ENCODE data around the gene RSU1.

Gene RSU1

DNA sequence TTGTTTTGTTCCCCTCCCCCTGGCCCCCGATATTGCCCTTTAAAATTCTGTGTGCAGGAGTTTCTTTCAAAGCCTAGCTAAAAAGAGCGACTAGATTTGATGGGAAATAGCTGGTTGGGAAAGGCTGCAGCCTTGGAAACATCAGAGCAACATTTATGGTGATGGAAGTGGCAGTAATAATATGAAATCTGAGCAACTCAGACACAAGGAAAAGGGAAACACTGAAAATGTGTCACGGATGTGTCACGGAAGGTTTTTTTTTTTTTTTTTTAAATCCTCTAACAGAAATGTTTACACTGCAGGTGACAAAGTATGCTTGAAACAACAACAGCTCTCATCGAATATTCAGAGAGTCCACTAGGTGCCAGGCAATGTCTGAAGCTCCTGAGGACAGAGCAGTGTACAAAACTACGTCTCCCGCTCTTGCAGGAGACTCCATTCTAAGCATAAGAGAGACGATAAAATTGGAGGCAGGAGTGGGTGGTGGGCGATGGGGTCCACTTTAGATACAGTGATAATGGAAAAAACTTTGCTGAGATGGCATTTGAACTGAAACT is 143.0 kb downstream of the RSU1 start:
- no peak for DNase-seq (ENCODE audit: low read depth)

DNA sequence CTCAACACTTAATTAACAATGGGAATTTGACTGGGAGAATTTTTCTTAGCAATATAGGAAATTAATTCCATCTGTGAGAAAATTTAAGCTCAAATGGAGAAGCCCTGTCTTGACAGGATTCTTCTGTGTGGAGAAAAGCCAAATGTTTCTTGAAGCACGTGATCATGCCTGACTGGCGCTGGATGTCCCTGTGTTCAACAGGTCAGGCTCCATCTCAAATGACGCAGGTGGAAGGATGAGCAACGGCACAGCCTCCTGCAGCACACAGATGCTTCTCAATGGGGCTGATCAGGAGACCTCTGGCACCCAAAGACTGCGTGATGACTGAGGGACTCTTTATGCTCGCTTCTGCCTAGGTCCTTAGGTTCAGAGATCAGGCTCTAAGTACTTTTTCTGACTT is 143.8 kb downstream of the RSU1 start:
- no peak for DNase-seq (ENCODE audit: low read depth)

DNA sequence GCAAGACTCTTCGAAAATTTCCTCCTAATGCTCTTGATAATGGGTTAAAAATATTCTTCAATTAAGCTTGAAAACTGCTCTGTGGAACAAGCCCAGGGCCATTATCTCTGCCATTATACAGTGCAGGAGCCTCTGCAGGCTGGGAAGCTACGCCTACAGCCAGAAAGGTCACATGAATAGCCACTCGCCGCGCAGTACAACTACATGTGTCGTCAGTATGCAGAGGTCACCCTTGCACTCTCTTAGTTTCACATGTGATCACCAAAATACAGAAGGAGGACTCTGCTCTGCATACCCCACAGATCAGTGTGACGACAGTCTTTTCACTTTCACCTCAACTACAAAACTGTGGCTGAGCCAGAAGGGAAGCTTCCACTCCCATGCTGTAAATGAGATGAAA is 153.8 kb downstream of the RSU1 start:
- no peak for DNase-seq (ENCODE audit: low read depth)

- DNase-seq (ENCODE audit: low read depth), result no peak
Observed at GRCh38 chr10:16662923-16663322, 154.3 kb downstream of the RSU1 start.

DNA sequence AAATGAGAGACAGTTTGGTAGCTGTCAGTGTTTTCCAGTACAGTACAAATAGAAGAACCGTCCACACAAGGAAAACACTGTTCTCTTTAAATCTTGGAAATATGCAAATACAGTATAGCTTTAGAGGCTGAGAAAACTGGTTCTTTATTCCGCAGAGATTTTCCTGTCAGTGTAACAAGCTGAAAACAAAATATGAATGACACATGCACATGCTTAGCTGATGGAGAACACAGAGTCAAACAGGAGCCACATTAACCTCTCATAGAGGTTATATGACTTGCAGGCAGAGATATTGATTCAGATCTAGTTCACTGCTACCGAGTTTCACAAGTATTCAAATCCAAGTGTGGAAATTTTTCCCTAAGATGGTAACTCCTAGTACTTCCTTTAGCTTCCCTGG is 160.3 kb downstream of the RSU1 start:
- DNase-seq (ENCODE audit: low read depth), result no peak

- no peak for DNase-seq (ENCODE audit: low read depth)
Observed at GRCh38 chr10:16653224-16653623, 164.0 kb downstream of the RSU1 start.

- DNase-seq (ENCODE audit: low read depth), result no peak
Observed at GRCh38 chr10:16652154-16652553, 165.1 kb downstream of the RSU1 start.

- DNase-seq (ENCODE audit: low read depth), result no peak
Observed at GRCh38 chr10:16649757-16650156, 167.5 kb downstream of the RSU1 start.

- DNase-seq (ENCODE audit: low read depth), result no peak
Observed at GRCh38 chr10:16648366-16648765, 168.9 kb downstream of the RSU1 start.

- no peak for DNase-seq (ENCODE audit: low read depth)
Observed at GRCh38 chr10:16646181-16647059, 170.8 kb downstream of the RSU1 start.

DNA sequence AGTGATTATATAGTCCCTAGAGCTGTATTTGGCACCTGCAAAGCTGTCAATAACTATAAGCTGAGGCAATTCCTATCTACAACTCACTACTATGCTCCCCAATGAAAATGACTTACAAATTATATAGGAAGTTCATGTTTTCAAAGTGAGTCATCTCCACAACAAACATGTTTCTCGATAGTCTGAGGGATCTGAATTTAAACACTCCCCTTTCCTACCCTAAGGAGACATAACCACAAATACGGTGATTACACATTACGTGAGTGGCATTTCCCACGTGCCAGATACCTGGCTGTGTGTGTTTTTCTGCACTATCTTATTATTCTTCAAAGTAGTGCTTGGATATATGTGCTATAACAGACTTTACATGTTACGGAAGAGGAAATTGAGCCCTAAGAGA is 173.1 kb downstream of the RSU1 start:
- no peak for DNase-seq (ENCODE audit: low read depth)

DNA sequence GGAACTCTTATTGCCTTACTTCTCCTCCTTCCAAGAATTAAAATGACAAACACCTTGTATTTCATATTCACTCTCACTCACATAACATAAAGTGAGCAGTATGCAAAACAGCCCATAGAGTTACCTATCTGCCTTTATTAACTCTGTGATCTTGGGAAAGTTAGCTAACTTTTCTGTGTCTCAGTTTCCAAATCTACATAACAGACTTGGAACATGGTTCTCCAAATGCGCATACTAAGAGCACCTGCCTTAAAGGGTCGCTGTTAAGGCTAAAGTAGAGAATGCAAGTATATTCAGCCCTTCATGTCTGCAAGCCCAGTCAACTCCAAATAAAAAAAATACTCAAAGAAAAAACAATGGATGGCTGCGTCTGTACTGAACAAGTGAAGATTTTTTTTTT is 173.7 kb downstream of the RSU1 start:
- no peak for DNase-seq (ENCODE audit: low read depth)

GRCh38 chr10:16640153-16640552 is 177.1 kb downstream of the RSU1 start:
- DNase-seq (ENCODE audit: low read depth), result no peak

GRCh38 chr10:16639471-16639870 is 177.8 kb downstream of the RSU1 start:
- no peak for DNase-seq (ENCODE audit: low read depth)

GRCh38 chr10:16632996-16633395 is 184.2 kb downstream of the RSU1 start:
- no peak for DNase-seq (ENCODE audit: low read depth)

DNA sequence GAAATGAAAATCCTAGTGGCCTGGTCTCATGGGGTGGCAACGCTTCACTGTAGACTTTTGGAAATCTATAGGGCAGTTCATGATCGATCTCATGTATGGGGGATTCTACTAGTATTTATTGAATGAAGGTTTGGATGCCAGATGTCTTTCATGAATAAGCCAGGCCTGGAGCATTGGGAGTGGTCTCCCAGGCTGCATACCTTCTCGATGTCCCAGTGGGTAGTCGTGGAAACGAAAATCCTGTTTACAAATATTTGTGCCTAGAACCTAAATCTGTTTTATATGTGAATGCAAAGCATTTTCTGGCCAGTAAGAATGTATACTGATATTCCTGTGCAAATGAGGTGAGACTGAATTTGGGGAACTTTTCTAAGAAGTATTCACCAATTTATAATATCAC is 190.5 kb downstream of the RSU1 start:
- DNase-seq (ENCODE audit: low read depth), result no peak

DNA sequence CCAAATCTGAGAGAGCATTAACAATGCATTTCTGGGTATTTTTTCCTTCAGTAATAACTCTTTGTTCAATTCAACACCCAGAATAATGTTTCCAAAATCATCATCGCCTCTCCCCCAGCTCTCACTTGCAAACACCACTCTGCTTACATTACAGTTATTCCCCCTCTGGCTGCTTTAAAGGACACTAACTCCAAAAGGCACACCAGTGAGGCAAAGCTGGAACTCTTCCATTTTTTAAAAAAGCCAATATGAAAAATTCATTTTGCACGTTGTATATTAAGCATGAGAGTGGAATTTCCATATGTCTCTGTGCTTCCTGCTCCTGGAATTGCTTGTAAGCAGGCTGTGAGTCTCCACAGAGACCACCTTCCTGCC is 204.3 kb downstream of the RSU1 start:
- DNase-seq (ENCODE audit: low read depth), result no peak

DNA sequence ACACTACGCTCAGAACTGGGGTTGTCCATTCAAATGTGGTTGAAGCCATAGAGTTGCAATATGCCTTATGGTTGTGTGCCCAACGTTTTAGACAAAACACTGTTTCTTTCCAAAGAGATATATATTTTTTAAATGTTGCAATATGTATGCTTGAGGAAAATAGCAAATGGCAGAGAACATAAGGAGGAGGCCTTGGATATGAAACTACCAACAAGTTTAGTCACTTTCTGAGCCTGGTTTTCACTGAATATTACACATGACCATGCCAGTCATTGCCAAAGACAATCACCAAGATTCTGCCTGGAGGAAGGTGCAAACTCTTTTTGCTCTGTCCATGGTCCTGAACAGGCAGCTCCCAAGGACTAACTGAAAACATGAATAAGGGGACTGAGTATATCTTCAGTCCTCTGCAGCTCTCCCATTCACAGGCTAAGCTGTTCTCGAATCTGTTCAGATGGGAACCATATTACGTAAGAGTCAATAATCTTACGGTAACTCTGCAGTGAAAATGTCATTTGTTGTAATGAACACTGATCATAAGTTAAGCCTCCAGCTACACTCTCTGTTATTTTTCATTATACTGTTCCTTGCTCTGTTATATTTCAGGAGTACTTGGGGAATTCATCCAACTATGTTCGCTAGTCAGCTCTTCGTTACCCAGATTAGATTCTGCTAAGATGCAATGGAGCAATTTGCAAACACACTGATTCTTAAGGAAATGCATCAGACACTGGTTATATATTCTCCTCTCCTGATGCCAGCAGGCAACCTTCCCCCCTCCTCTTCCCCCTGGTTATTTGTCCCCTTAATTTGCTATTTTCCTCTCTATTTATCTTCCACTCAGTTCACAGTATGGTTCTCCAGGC is 204.9 kb downstream of the RSU1 start:
- no peak for DNase-seq (ENCODE audit: low read depth)

DNA sequence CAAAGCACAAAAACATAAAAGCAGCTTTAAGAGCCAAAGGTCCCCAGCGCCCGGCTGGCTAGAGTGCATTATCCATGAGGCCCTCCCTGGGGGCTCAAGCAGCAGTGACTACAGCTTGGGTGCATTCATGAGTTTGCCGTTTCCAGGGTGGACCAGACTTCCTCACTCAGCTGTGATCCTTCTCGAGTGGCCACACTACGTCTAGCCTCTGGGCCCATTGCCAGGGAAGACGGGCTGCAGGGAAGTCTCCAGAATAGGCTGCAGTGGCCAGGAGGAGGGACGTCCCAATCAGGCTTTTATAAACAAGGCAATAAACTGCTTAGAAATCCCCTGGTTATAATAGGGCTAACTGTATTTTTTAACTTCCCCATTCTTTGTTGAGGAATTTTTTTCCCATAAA is 206.2 kb downstream of the RSU1 start:
- no peak for DNase-seq (ENCODE audit: low read depth)

DNA sequence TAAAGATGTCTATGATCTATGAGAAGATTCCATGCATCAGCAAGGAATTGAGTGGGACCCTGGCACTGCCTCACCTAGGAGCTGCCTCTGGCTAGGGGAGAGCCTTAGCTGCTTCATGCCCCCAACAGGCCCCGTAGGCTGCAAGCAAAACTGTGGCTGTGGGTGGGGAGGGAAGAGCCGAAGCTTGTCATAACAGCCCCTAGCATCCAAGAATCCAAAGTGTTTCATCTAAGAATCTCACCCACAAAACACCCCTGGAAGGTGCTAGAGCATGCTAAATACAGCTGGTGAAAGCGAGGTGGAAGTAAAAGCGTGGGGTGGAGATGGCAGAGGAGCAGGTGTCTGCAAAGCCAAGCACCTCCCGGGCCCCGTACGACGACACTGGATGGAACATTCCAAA is 208.0 kb downstream of the RSU1 start:
- DNase-seq (ENCODE audit: low read depth), result no peak

- no peak for DNase-seq (ENCODE audit: low read depth)
Observed at GRCh38 chr10:16606923-16607322, 210.3 kb downstream of the RSU1 start.

DNA sequence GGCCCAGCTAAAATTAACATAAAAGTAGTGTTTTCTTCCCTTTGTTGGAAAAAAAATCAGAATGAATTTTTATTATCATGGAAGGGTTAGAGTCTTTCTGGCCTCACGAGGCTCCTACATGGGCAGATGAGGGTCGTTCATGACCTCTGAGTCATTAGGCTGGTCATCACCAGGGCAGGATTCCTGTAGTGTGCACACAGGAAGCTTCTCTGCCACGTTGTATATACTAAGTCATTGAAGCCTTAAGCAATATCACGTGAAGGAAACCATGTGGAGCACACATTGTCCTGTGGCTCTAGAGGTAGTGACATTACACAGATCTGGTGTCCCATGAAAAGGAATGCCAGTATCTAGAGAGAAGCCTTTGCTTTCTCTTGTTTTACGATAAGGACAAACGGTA is 210.8 kb downstream of the RSU1 start:
- no peak for DNase-seq (ENCODE audit: low read depth)

DNA sequence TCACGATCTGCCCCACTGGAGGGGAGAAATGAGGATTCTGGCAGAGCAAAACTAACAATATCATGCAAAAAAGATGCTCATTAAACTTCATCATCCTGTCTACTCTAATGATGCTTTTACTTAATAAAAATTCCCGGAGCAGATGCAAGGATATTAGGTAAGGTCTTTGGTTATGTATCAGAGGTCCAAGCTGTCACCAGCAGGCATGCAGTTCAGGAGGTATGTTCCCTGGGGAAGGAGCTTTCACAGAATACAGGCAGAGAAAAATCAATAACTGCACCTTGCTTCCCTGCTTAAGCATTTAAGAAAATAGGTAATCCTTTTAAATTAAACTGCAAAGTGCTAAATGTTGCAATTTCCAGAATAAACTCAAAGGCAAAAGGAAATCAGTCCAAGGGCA is 213.9 kb downstream of the RSU1 start:
- DNase-seq (ENCODE audit: low read depth), result no peak

All from fibroblast of the conjunctiva (primary cell).